ENCODE measurements around the gene HADH. TPM values are rescaled to one million over a fixed set of nuclear protein-coding genes. Genes with fewer than 3 reads are reported as not detected.
"Not testable (repeated sequence)": the region's sequence is repeated elsewhere in the genome, so short reads cannot be mapped to it uniquely, and the experiment has no call there.

HADH gene
- total RNA-seq, 6 experiments from 2014 or later, result 28.9 to 35.5 (median 32.8) TPM

DNA sequence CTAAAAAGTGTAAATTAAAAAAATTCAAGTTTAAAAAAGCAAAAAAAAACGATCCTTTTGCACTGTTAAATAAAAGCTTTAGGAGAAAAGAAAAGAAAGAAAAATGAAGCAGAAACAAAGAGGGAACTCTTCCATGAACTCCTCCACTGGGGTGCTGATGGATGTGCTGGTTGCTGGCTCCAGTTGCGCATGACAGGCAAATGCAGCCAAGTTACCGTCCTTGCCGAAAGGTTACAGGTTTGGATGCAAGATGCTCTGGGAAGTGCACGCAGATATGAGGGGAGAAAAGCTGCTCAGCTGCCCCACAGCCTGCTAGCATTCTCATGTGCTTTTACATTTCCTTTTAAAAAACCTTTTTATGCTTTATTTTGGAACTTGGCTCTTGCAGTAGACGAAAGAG is 58.5 kb downstream of the HADH start:
- no peak overlapping the region for H3K27ac Mint-ChIP-seq
- TF ChIP-seq, protein P1, sequence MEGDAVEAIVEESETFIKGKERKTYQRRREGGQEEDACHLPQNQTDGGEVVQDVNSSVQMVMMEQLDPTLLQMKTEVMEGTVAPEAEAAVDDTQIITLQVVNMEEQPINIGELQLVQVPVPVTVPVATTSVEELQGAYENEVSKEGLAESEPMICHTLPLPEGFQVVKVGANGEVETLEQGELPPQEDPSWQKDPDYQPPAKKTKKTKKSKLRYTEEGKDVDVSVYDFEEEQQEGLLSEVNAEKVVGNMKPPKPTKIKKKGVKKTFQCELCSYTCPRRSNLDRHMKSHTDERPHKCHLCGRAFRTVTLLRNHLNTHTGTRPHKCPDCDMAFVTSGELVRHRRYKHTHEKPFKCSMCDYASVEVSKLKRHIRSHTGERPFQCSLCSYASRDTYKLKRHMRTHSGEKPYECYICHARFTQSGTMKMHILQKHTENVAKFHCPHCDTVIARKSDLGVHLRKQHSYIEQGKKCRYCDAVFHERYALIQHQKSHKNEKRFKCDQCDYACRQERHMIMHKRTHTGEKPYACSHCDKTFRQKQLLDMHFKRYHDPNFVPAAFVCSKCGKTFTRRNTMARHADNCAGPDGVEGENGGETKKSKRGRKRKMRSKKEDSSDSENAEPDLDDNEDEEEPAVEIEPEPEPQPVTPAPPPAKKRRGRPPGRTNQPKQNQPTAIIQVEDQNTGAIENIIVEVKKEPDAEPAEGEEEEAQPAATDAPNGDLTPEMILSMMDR (IDR thresholded peaks at IDR 0.05), result no peak
- DNase-seq, result no peak
- peaks cover 4% of the 10 kb centered on the region for H3K27me3 Mint-ChIP-seq (ENCODE audit: insufficient read depth)
- no peaks in the 10 kb centered on the region for H3K36me3 Mint-ChIP-seq (ENCODE audit: low read depth)
- H3K4me3 Mint-ChIP-seq, result no peak overlapping the region
- peaks cover 15% of the 10 kb centered on the region for H3K4me1 Mint-ChIP-seq (ENCODE audit: low read depth)
- no peaks in the 10 kb centered on the region for H3K9me3 Mint-ChIP-seq

DNA sequence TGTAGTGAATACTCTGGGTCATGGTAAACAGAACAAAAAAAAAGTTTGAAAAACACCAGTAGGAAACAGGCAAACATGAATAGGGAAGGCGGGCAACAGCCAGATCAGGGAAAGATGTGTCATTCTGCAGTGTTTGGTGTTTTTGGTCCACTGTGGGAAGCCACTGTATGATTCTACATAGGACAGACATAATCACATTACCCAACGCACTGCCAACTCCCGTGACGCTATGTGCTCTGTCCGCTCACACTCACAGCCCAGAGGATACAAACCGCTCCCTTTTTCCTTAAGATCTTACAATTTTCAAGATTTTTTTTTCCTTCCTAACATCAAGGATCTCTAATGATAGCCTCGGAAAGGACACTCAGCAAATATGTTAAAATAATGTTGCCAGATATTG is 59.3 kb downstream of the HADH start:
- no peak overlapping the region for H3K27ac Mint-ChIP-seq
- TF ChIP-seq, protein P1 (IDR thresholded peaks at IDR 0.05), result no peak

DNA sequence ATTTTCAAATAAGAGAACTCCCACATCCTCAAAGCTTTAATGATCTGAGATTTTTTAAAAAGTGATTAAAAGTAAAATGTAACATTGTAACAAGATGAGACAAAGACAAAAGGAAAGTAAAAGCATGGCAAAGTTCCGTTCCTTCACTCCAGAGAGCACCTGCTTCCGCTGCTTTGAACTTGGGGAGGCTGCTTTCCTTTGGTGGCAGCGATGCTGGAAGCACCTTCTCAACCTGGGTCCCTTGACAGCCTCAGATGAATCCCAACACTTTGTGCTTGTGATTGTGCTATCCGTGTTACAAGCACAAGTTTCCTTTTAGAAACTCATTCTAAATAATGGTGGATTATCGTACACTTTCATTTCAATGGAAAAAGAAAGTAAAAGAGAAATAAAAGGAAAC is 59.7 kb downstream of the HADH start:
- Mint-ChIP-seq H3K4me1 (ENCODE audit: low read depth) (peaks cover 15% of the 10 kb centered on the region), H3K9me3 (no peaks in the 10 kb centered on the region), H3K36me3 (ENCODE audit: low read depth) (no peaks in the 10 kb centered on the region), H3K27me3 (ENCODE audit: insufficient read depth) (peaks cover 4% of the 10 kb centered on the region), H3K27ac (no peak overlapping the region), H3K4me3 (no peak overlapping the region)
- TF ChIP-seq, protein P1 (IDR thresholded peaks at IDR 0.05), result no peak
- no peak for DNase-seq

More for the DNA sequence above, 59.3 kb downstream of the HADH start:
- Mint-ChIP-seq H3K36me3 (ENCODE audit: low read depth) (no peaks in the 10 kb centered on the region), H3K9me3 (no peaks in the 10 kb centered on the region), H3K27me3 (ENCODE audit: insufficient read depth) (peaks cover 4% of the 10 kb centered on the region), H3K4me3 (no peak overlapping the region), H3K4me1 (ENCODE audit: low read depth) (peaks cover 15% of the 10 kb centered on the region)
- DNase-seq, result no peak

GRCh38 chr4:108050166-108051111 is 60.8 kb downstream of the HADH start:
- not testable (repeated sequence) for H3K36me3 Mint-ChIP-seq (ENCODE audit: low read depth); H3K27ac Mint-ChIP-seq; H3K9me3 Mint-ChIP-seq; H3K4me3 Mint-ChIP-seq; DNase-seq; H3K27me3 Mint-ChIP-seq (ENCODE audit: insufficient read depth); H3K4me1 Mint-ChIP-seq (ENCODE audit: low read depth)

DNA sequence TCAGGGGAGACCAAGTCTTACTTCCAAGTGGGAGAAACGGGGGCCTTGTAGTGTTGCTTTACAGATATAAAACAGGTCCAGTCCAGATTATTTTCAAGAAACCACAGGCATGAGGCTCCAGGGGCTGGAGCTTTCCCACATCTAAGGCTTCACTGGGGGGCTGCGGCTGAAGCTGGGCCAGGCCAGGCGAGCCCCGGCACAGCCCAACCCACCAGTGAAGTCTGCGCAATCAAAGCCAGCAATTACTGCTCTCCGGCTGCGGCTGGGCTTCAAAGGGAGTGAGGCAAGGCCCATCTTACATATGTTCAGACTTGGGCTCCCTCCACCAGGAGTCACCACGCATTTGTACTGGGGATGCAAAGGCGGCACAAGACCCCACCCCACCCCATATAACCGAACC is 61.7 kb downstream of the HADH start:
- Mint-ChIP-seq H3K27ac (no peak overlapping the region), H3K4me3 (no peak overlapping the region), H3K9me3 (no peaks in the 10 kb centered on the region), H3K27me3 (ENCODE audit: insufficient read depth) (peaks cover 4% of the 10 kb centered on the region), H3K4me1 (ENCODE audit: low read depth) (no peaks in the 10 kb centered on the region; the same call in 1 of the 2 replicates), H3K36me3 (ENCODE audit: low read depth) (no peaks in the 10 kb centered on the region)
- TF ChIP-seq, protein P1 (IDR thresholded peaks at IDR 0.05), result no peak
- DNase-seq, result no peak

DNA sequence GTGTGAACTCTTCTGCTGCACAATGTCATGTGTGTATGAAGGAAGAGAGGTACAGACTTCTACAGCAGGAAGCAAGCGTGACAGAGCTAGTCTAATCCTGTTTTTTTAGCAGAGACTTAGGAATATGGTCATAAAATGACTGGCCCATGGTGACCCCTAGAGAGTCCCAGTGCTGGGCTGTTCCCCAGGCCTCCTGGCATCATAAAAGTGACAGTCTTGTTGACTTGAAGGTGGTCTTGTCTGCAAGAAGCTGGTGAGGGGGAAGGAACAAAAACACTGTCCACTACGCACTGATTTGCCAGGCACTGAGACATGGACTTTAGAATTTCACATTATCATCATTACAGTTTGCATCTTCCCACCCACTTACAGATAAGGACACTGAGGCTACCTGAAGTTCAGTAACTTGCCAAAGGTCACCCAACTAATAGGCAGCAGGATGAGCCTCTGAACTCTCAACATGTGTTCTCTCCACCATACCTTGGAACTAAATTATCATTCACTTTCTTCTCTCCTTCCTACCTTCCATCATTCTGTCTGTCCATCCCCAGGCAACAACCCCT is 63.0 kb downstream of the HADH start:
- Mint-ChIP-seq H3K4me1 (ENCODE audit: low read depth) (no peaks in the 10 kb centered on the region), H3K4me3 (no peak overlapping the region), H3K27me3 (ENCODE audit: insufficient read depth) (peaks cover 4% of the 10 kb centered on the region), H3K36me3 (ENCODE audit: low read depth) (no peaks in the 10 kb centered on the region), H3K9me3 (no peaks in the 10 kb centered on the region), H3K27ac (no peak overlapping the region)
- TF ChIP-seq, protein P1 (IDR thresholded peaks at IDR 0.05), result no peak
- no peak for DNase-seq

Data from HFFc6 (cell line).